NCI-H345 treated with DMSO at 0.1 percent for 48 hours (cell line): ENCODE measurements around the gene EGR1.

Source experiments
- DNase-seq: peaks from one replicate; lab custom pipeline; 2025; ENCODE audit not compliant: unreplicated experiment; lab: John Stamatoyannopoulos, UW

EGR1 gene

GRCh38 chr5:138452720-138453119, 12.6 kb upstream of the EGR1 start:
- DNase-seq, result no peak

- no peak for DNase-seq
These were observed 11.7 kb upstream of the EGR1 start for GRCh38 chr5:138453590-138453989.

GRCh38 chr5:138454121-138454520, 11.2 kb upstream of the EGR1 start:
- no peak for DNase-seq

- DNase-seq, result no peak
These were observed 9.9 kb upstream of the EGR1 start for GRCh38 chr5:138455232-138455930.

DNA sequence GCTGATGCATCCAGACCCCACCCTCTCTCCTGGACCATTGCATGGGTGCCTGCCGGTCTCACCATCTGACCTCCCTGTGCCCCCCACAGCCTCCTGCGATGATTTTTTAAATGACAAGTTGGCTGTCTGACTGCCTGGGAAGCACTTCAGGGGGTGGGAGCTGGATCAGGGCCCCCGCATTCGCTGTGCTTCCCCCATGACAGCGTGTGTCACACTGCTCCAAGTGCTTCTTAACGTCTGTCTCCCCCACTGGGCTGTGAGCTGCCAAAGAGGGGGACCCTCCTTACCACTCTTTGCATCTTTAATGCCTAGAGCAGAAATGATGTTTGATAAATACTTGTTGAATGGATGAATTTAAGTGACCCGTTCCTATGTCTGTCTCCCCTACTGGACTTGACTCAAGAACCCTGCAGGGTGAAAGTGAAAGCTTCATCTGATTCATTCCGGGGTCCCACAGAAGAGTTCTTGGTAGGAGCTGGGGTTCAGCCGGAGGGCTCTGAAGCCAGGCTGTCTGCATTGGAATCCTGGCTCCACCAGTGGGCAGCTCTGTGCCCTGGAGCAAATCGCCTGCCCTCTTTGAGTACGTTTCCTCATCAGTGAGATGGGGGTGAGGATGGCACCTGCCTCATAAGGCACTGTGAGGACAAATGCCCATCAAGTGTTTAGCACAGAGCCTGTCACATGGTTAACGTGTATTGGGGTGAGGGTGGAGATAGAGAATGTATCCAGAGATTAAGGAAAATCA, 7.6 kb upstream of the EGR1 start:
- no peak for DNase-seq

GRCh38 chr5:138458384-138458783, 6.9 kb upstream of the EGR1 start:
- DNase-seq, result no peak

GRCh38 chr5:138458856-138459255, 6.4 kb upstream of the EGR1 start:
- DNase-seq, result no peak

DNA sequence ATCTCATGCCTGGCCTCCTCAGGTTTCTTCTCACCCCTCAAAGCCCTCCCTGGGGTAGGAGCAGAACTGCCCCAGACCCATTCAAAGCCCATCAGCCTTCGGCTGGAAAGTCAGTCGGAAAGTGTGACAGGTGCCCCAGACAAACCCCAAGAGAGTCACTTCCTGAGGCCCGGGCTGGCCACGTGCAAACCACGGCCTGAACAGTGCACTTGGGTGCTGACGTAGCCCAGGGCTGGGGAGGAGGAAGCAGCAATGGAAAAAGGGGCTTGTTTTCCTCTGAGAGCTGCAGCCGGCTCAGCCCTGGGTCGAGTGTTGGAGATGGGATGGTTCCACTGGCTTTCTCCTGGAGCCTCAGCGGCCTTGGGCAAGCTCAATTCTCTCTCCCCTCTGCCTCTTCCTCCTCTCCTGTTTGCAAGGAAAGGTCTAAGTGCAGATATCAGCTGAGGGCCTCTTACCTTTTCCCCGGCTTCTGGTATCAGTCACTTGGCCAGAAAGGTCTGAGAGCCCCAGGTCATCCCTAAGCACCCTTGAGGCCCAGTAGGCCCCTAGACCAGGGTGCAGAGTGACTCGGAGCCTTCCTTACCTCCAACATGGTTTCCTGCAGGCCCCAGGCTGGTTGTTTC, 5.9 kb upstream of the EGR1 start:
- no peak for DNase-seq

DNA sequence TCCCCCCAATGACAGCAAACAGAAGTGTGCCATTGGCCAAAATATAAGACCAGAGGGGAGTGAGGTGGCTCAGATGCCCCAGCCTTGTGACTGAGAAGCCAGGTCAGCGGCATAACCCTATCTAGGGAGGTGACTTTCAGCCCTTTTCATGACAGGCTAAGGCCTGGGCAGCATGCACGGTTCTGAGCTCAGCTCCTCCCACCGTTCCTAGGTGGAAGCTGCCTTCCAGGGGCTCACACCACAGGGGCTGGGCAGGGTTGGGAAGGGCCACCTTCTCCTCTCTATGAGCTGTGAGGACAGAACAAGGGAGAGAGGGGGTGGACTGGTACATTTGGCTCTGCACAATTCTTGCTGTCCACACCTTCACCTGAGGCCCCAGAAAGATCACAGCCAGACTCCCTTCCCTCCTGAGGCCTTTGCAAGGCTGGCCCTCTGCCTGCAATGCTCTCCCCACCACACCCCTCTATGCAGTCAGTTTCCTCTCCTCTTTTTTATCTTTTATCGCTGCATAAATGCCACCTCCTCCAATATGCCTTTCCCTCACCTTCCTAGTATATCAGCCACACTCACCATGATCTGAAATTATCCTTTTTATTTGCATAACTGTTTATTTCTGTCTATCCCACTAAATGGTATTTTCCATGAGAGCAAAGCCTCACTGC, 5.1 kb upstream of the EGR1 start:
- no peak for DNase-seq

- no peak for DNase-seq
These were observed 3.7 kb upstream of the EGR1 start for GRCh38 chr5:138461343-138462125.

GRCh38 chr5:138463419-138464007, 1.8 kb upstream of the EGR1 start:
- DNase-seq, result no peak

GRCh38 chr5:138464008-138464387, 1.3 kb upstream of the EGR1 start:
- peak; percentile 90 for DNase-seq

DNA sequence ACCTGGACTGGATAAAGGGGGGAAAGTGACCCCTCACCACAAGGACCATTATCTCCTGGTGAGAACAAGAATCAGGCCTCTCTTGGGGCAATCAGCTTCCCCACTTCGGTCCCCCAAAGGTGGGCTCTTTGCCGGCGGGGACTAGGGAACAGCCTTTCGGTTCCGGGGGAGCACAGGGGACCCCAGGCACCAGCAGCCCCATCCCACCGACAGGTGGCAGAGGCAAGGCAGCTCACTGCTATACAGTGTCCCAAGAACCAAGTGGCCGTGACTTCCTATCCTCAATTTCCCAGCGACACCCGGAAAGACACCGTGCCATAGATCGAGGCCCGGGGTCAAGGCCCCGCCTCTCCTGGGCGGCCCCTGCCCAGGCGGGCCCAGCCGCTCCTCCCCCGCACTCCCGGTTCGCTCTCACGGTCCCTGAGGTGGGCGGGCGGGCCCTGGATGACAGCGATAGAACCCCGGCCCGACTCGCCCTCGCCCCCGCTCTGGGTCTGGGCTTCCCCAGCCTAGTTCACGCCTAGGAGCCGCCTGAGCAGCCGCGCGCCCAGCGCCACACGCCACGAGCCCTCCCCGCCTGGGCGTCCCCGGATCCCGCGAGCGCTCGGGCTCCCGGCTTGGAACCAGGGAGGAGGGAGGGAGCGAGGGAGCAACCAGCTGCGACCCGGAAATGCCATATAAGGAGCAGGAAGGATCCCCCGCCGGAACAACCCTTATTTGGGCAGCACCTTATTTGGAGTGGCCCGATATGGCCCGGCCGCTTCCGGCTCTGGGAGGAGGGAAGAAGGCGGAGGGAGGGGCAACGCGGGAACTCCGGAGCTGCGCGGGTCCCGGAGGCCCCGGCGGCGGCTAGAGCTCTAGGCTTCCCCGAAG, 655 bp upstream of the EGR1 start:
- DNase-seq, result peak; percentile 95

DNA sequence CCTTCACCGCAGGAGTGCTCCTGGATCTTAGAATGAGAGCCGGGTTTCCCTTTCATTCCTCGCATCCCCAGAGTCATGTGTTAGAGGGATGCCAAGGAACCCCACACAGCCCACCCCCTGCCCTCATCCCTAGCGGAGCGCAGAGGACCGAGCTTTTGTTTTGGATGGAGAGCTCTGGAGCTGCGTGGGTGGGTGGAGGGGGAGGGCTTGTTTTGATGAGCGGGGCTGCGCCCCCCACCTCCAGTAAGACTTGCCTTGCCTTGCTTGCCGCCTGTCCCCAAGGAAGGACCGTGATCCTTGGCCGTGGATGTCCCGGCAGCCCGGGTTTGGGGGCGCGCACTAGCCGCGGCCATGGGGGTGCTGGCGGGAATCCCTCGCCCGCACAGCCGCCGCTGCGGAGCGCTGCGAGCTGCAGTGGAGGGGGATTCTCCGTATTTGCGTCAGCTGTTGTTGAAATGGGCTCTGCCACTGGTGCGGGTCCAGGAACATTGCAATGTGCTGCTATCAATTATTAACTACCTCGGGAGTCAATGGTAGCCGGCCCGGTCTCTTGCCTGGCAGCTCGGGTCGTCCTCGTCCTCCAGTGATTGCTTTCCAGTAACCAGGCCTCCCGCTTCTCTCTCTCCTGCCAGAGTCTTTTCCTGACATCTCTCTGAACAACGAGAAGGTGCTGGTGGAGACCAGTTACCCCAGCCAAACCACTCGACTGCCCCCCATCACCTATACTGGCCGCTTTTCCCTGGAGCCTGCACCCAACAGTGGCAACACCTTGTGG, 1.0 kb downstream of the EGR1 start:
- DNase-seq, result no peak

- no peak for DNase-seq
These were observed 1.8 kb downstream of the EGR1 start for GRCh38 chr5:138466900-138467710.

GRCh38 chr5:138467711-138468132, 2.4 kb downstream of the EGR1 start:
- DNase-seq, result no peak

DNA sequence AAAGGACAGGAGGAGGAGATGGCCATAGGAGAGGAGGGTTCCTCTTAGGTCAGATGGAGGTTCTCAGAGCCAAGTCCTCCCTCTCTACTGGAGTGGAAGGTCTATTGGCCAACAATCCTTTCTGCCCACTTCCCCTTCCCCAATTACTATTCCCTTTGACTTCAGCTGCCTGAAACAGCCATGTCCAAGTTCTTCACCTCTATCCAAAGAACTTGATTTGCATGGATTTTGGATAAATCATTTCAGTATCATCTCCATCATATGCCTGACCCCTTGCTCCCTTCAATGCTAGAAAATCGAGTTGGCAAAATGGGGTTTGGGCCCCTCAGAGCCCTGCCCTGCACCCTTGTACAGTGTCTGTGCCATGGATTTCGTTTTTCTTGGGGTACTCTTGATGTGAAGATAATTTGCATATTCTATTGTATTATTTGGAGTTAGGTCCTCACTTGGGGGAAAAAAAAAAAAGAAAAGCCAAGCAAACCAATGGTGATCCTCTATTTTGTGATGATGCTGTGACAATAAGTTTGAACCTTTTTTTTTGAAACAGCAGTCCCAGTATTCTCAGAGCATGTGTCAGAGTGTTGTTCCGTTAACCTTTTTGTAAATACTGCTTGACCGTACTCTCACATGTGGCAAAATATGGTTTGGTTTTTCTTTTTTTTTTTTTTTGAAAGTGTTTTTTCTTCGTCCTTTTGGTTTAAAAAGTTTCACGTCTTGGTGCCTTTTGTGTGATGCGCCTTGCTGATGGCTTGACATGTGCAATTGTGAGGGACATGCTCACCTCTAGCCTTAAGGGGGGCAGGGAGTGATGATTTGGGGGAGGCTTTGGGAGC, 3.1 kb downstream of the EGR1 start:
- DNase-seq, result no peak
